Cardiac fibroblast (primary cell): ENCODE results near the gene RFTN2.

Experiments used
- DNase-seq, 2 donors: peaks; one replicate each; pipeline versions ENCODE4 v3.0.0 to v3.0.0-alpha.2; 2010; ENCODE audit warnings: low read depth in 2 of 2
- H3K4me3 ChIP-seq, 2 donors: replicated peaks in 1 of 2; 1 replicate in 1 of 2; 2 replicates in 1 of 2; pipeline ENCODE4 v1.5.1; 2011; ENCODE audit warnings: low read depth in 2 of 2, low read length in 2 of 2, mild to moderate bottlenecking in 2 of 2, moderate library complexity in 1 of 2
- CTCF ChIP-seq: IDR thresholded peaks from one replicate; pipeline ENCODE4 v1.5.1; 2011; ENCODE audit warnings: low read depth, mild to moderate bottlenecking, low read length, inconsistent platforms

RFTN2 gene

GRCh38 chr2:197577446-197577845 lies 97.9 kb downstream of the RFTN2 start:
- no peak for DNase-seq
- TF ChIP-seq CTCF, result no peak
- no peak overlapping the region for H3K4me3 ChIP-seq

GRCh38 chr2:197576631-197577030 lies 98.8 kb downstream of the RFTN2 start:
- no peak for TF ChIP-seq CTCF
- peak; percentile 86 to 91 for DNase-seq

GRCh38 chr2:197575987-197576386 lies 99.4 kb downstream of the RFTN2 start:
- no peak overlapping the region for H3K4me3 ChIP-seq
- no peak for TF ChIP-seq CTCF
- peak; percentile 69 to 89 for DNase-seq

More at GRCh38 chr2:197576631-197577030, 98.8 kb downstream of the RFTN2 start:
- no peak overlapping the region for H3K4me3 ChIP-seq

GRCh38 chr2:197573608-197574007 lies 101.8 kb downstream of the RFTN2 start:
- no peak overlapping the region for H3K4me3 ChIP-seq
- DNase-seq, result no peak
- no peak for TF ChIP-seq CTCF

- DNase-seq, result peak; percentile 13 to 71
- no peak for TF ChIP-seq CTCF
- H3K4me3 ChIP-seq, result no peak overlapping the region
Observed at GRCh38 chr2:197571627-197572271, 103.6 kb downstream of the RFTN2 start.

- H3K4me3 ChIP-seq, result no peak overlapping the region
- DNase-seq, result no peak
- no peak for TF ChIP-seq CTCF
Observed at GRCh38 chr2:197560146-197560665, 115.2 kb downstream of the RFTN2 start.

- no peak for TF ChIP-seq CTCF
- H3K4me3 ChIP-seq, result no peak overlapping the region
- DNase-seq, result no peak
Observed at GRCh38 chr2:197559681-197560080, 115.7 kb downstream of the RFTN2 start.
